DOHH2 (cell line): Measurements from ENCODE around the gene TNNI2.

ENCODE experiments used
- H3F3A ChIP-seq: fragments of 200-600 bp; sonication (generic), shearing (Covaris generic); 2 replicates; pipeline ENCODE4 v1.6.0; 2016; ENCODE audit warnings: antibody characterized with exemption, mild to moderate bottlenecking; ENCODE audit not compliant: control insufficient read depth, insufficient read depth
- H3K27ac ChIP-seq: fragments of 200-600 bp; sonication (generic); 2 replicates; pipeline ENCODE4 v1.5.1; 2014; ENCODE audit warnings: low read depth, mild to moderate bottlenecking, low read length, moderate library complexity
- H3K27me3 ChIP-seq: fragments of 200-600 bp; sonication (generic); 2 replicates; pipeline ENCODE4 v1.6.1; 2014; ENCODE audit warnings: mild to moderate bottlenecking, low read length, mixed read lengths; ENCODE audit not compliant: control insufficient read depth
- H3K36me3 ChIP-seq: fragments of 200-600 bp; sonication (generic); 2 replicates; pipeline ENCODE4 v1.6.1; 2014; ENCODE audit warnings: mild to moderate bottlenecking, low read length, moderate library complexity, mixed read lengths; ENCODE audit not compliant: control insufficient read depth
- H3K4me1 ChIP-seq: fragments of 200-600 bp; sonication (generic); 2 replicates; pipeline ENCODE4 v1.6.1; 2014; ENCODE audit warnings: mild to moderate bottlenecking, low read length, mixed read lengths; ENCODE audit not compliant: control insufficient read depth
- H3K4me2 ChIP-seq: fragments of 200-600 bp; sonication (generic); 2 replicates; pipeline ENCODE4 v1.6.0; 2014; ENCODE audit warnings: mild to moderate bottlenecking, low read length, moderate library complexity
- H3K4me3 ChIP-seq: fragments of 200-600 bp; sonication (generic); 2 replicates; pipeline ENCODE4 v1.5.1; 2014; ENCODE audit warnings: mild to moderate bottlenecking, low read length, mixed read lengths
- H3K79me2 ChIP-seq: fragments of 200-600 bp; sonication (generic); 2 replicates; pipeline ENCODE4 v1.6.1; 2014; ENCODE audit warnings: mild to moderate bottlenecking, low read length, mixed read lengths; ENCODE audit not compliant: control insufficient read depth
- H3K9me2 ChIP-seq: fragments of 200-600 bp; sonication (generic); replicated peaks from 2 replicates; pipeline ENCODE4 v1.6.1; 2014; ENCODE audit warnings: mild to moderate bottlenecking, low read length, mixed read lengths; ENCODE audit not compliant: control insufficient read depth
- H3K9me3 ChIP-seq: fragments of 200-600 bp; sonication (generic); 2 replicates; pipeline ENCODE4 v1.6.1; 2014; ENCODE audit warnings: antibody characterized with exemption, low read length, mixed read lengths; ENCODE audit not compliant: control insufficient read depth, insufficient read depth
- H4K20me1 ChIP-seq: fragments of 200-600 bp; sonication (generic); 2 replicates; pipeline ENCODE4 v1.6.0; 2014; ENCODE audit warnings: low read depth, mild to moderate bottlenecking, antibody characterized with exemption, low read length, moderate library complexity; ENCODE audit not compliant: control insufficient read depth, insufficient read depth
- EZH2phosphoT487 ChIP-seq: fragments of 200-600 bp; sonication (generic); IDR thresholded peaks from 2 replicates; pipeline ENCODE4 v1.6.1; 2017; ENCODE audit warnings: borderline replicate concordance, mild to moderate bottlenecking, antibody characterized with exemption, low read length, moderate library complexity, mixed read lengths
- TF ChIP-seq, protein P1 (sequence below): fragments of 200-600 bp; sonication (generic); IDR thresholded peaks from one replicate; pipeline ENCODE4 v1.5.1; 2014; ENCODE audit warnings: antibody characterized with exemption, mild to moderate bottlenecking, low read depth, low read length; ENCODE audit not compliant: poor library complexity, severe bottlenecking

TNNI2 gene

DNA sequence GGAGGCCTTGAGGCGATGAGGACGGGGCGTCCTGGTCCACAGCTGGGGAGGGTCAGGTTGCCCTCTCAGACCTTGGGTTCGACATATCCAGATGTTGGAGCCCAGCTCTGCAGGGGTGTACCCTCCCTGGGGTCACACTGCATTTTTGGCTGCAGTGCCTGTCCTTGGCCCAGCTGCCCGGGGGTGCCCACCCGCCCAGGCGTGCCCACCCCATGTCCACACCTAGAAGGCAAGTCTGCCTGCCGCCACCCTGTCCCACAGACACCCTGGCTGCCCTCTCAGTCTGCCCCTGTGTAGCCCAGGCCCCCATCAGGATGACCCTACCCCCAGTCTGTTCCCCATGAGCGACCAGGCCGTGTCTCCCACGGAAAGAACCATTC lies 17.1 kb downstream of the TNNI2 start:
- Histone ChIP-seq H4K20me1 (peaks cover 17% of the 10 kb centered on the region), H3K9me2 (no peaks in the 10 kb centered on the region), H3K4me2 (no peak overlapping the region), H3K79me2 (peaks cover 88% of the 10 kb centered on the region), H3K9me3 (no peaks in the 10 kb centered on the region), H3K4me1 (peaks cover 37% of the 10 kb centered on the region), H3K4me3 (no peak overlapping the region), H3F3A (0 out of 2 replicates have a peak, but pooled peaks cover 2% of the 10 kb centered on the region), H3K36me3 (peaks cover 40% of the 10 kb centered on the region), H3K27me3 (no peaks in the 10 kb centered on the region), H3K27ac (no peak overlapping the region)
- TF ChIP-seq, protein P1, sequence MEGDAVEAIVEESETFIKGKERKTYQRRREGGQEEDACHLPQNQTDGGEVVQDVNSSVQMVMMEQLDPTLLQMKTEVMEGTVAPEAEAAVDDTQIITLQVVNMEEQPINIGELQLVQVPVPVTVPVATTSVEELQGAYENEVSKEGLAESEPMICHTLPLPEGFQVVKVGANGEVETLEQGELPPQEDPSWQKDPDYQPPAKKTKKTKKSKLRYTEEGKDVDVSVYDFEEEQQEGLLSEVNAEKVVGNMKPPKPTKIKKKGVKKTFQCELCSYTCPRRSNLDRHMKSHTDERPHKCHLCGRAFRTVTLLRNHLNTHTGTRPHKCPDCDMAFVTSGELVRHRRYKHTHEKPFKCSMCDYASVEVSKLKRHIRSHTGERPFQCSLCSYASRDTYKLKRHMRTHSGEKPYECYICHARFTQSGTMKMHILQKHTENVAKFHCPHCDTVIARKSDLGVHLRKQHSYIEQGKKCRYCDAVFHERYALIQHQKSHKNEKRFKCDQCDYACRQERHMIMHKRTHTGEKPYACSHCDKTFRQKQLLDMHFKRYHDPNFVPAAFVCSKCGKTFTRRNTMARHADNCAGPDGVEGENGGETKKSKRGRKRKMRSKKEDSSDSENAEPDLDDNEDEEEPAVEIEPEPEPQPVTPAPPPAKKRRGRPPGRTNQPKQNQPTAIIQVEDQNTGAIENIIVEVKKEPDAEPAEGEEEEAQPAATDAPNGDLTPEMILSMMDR: no peak
- no peak for TF ChIP-seq EZH2phosphoT487

GRCh38 chr11:1856306-1857005 lies 17.7 kb downstream of the TNNI2 start:
- H3K9me3 ChIP-seq: no peaks in the 10 kb centered on the region
- no peak overlapping the region for H3K27ac ChIP-seq
- H3K4me3 ChIP-seq: no peak overlapping the region
- peaks cover 31% of the 10 kb centered on the region for H3K4me1 ChIP-seq
- TF ChIP-seq, protein P1: no peak
- no peak for TF ChIP-seq EZH2phosphoT487
- H3K4me2 ChIP-seq: no peak overlapping the region
- no peaks in the 10 kb centered on the region for H3K27me3 ChIP-seq
- peaks cover 92% of the 10 kb centered on the region for H3K79me2 ChIP-seq
- no peaks in the 10 kb centered on the region for H3K9me2 ChIP-seq
- H3F3A ChIP-seq: 0 out of 2 replicates have a peak, but pooled peaks cover 2% of the 10 kb centered on the region
- H4K20me1 ChIP-seq: peaks cover 19% of the 10 kb centered on the region
- H3K36me3 ChIP-seq: peaks cover 40% of the 10 kb centered on the region

- H3K4me3 ChIP-seq: no peak overlapping the region
- no peak overlapping the region for H3K4me2 ChIP-seq
- no peak for TF ChIP-seq EZH2phosphoT487
- TF ChIP-seq, protein P1: no peak
- H3K9me2 ChIP-seq: no peaks in the 10 kb centered on the region
- no peaks in the 10 kb centered on the region for H3K27me3 ChIP-seq
- H3K36me3 ChIP-seq: peaks cover 40% of the 10 kb centered on the region
- peaks cover 25% of the 10 kb centered on the region for H3K4me1 ChIP-seq
- H3K79me2 ChIP-seq: peaks cover 94% of the 10 kb centered on the region
- H3K9me3 ChIP-seq: no peaks in the 10 kb centered on the region
- H4K20me1 ChIP-seq: peaks cover 21% of the 10 kb centered on the region
- no peak overlapping the region for H3K27ac ChIP-seq
- 0 out of 2 replicates have a peak, but pooled peaks cover 2% of the 10 kb centered on the region for H3F3A ChIP-seq
Observed at GRCh38 chr11:1857064-1857463, 18.3 kb downstream of the TNNI2 start.
